ENCODE results near the gene KCTD14. TPM values are rescaled to one million over a fixed set of nuclear protein-coding genes. Genes with fewer than 3 reads are reported as not detected.

KCTD14 gene
- total RNA-seq, 2 donors from 2014 or later: 19.5 to 19.7 TPM

- H3K9me3 ChIP-seq: no peaks in the 10 kb centered on the region
- DNase-seq: no peak
- H3K4me1 ChIP-seq: no peaks in the 10 kb centered on the region
- no peak overlapping the region for H3K27ac ChIP-seq
- no peaks in the 10 kb centered on the region for H3K27me3 ChIP-seq
- H3K4me3 ChIP-seq: no peak overlapping the region
- TF ChIP-seq CTCF (IDR thresholded peaks at IDR 0.05): no peak
- H3K36me3 ChIP-seq: no peaks in the 10 kb centered on the region
- intact Hi-C loops (cut with DNase I): no loop called here
- H3K9ac ChIP-seq (ENCODE audit: low read depth in 2 of 2, low read length in 2 of 2): no peak overlapping the region
These were observed 56.0 kb downstream of the KCTD14 start for GRCh38 chr11:77967121-77967520.

GRCh38 chr11:77966338-77966737 is 56.7 kb downstream of the KCTD14 start:
- Histone ChIP-seq H3K27ac (no peak overlapping the region), H3K4me1 (no peaks in the 10 kb centered on the region), H3K27me3 (no peaks in the 10 kb centered on the region), H3K36me3 (no peaks in the 10 kb centered on the region), H3K9me3 (no peaks in the 10 kb centered on the region), H3K9ac (ENCODE audit: low read depth in 2 of 2, low read length in 2 of 2) (no peak overlapping the region), H3K4me3 (no peak overlapping the region)
- intact Hi-C loops (cut with DNase I): no loop called here
- no peak for TF ChIP-seq CTCF (IDR thresholded peaks at IDR 0.05)
- no peak for DNase-seq

Other genes starting within 250 kb of the KCTD14 start
- 10 to 100 TPM; 36.7 to 68.2 TPM for gene RSF1, start 202.6 kb downstream of the KCTD14 start, total RNA-seq
- gene AAMDC, start 202.1 kb downstream of the KCTD14 start, total RNA-seq: 10 to 100 TPM; 12.9 to 20.0 TPM
- 10 to 100 TPM; 21.5 to 28.0 TPM for gene INTS4, start 28.6 kb downstream of the KCTD14 start, total RNA-seq
- under 1 TPM in 1 of 2 donors, not detected in 1; 0.61 TPM for gene THRSP, start 40.6 kb upstream of the KCTD14 start, total RNA-seq
- gene NDUFC2, start 56.6 kb upstream of the KCTD14 start, total RNA-seq: 100 to 1,000 TPM; 226 to 288 TPM
- gene ALG8, start 116.3 kb upstream of the KCTD14 start, total RNA-seq: 10 to 100 TPM; 22.7 to 40.1 TPM
- 1 to 10 TPM; 7.5 to 9.2 TPM for gene KCTD21, start 165.3 kb upstream of the KCTD14 start, total RNA-seq
- gene USP35, start 165.6 kb upstream of the KCTD14 start, total RNA-seq: 1 to 10 TPM; 5.2 to 5.6 TPM